Right lobe of liver (tissue), 6 donors: Measurements from ENCODE around the gene CFL1. TPM values are rescaled to one million over a fixed set of nuclear protein-coding genes. Genes with fewer than 3 reads are reported as not detected.

Source experiments
- ATAC-seq, 4 donors: fragments of 200-7000 bp; cut with Tn5 transposase; one replicate each; pipeline ENCODE4 v1.9.1; 2020; ENCODE audit warnings: mild to moderate bottlenecking in 4 of 4, moderate library complexity in 4 of 4
- DNase-seq, 3 donors: peaks; one replicate each; pipeline ENCODE4 v3.0.0-alpha.2; 2020
- H3K27ac ChIP-seq, 3 donors: fragments of 200-600 bp; one replicate each; pipeline ENCODE4 v1.8.0; 2022
- H3K27me3 ChIP-seq, 2 donors: fragments of 200-600 bp; one replicate each; pipeline ENCODE4 v1.8.0; 2022
- H3K36me3 ChIP-seq, 4 donors: fragments of 200-600 bp; sonication (generic) in 1 of 4; one replicate each; pipeline versions ENCODE4 v1.5.1 to v1.8.0; 2017 to 2022; ENCODE audit warnings: control low read depth in 1 of 4
- H3K4me1 ChIP-seq, 4 donors: fragments of 200-600 bp; sonication (generic) in 1 of 4; one replicate each; pipeline versions ENCODE4 v1.5.1 to v1.8.0; 2017 to 2022; ENCODE audit warnings: control low read depth in 1 of 4
- H3K4me3 ChIP-seq, 3 donors: fragments of 200-600 bp; one replicate each; pipeline ENCODE4 v1.8.0; 2022
- H3K9me3 ChIP-seq, 4 donors: fragments of 200-600 bp; sonication (generic) in 1 of 4; one replicate each; pipeline versions ENCODE4 v1.5.1 to v1.8.0; 2017 to 2022; ENCODE audit warnings: control low read depth in 1 of 4
- POLR2A ChIP-seq: fragments of 450-650 bp; IDR thresholded peaks from one replicate; pipeline ENCODE4 v1.6.1; 2017; ENCODE audit warnings: antibody characterized with exemption, mild to moderate bottlenecking
- WGBS: methylation state at CpG from one replicate; pipeline ENCODE4 v1.1.6; 2018; ENCODE audit warnings: low coverage, low lambda C conversion rate; ENCODE audit not compliant: insufficient coverage; ENCODE audit errors: missing lambda C conversion rate; 5-methylcytosine and 5-hydroxymethylcytosine counted together
- intact Hi-C, 2 donors: fragments of 100-400 bp; cut with DNase I; formaldehyde crosslinking; loops; one replicate each; pipeline versions ENCODE4 v1.11.2 to v1.14.1; 2022
- total RNA-seq, 6 experiments: library from RNA; depleted of rRNA in 2 of 6; stranded (reverse); fragments of >200 nt in 2 of 6; fragmentation: NEBNext Ultra II Directional in 3 of 6; extraction: Animal tissue kit (Norgen Biotek cat#: 25700) in 3 of 6; gene quantifications; one replicate each; pipeline versions ENCODE4 v1.1.0 to v1.2.4, GENCODE V29; 2016 to 2023
- TF ChIP-seq, protein P1 (sequence below), 4 donors: fragments of 200-600 bp in 3 of 4; fragments of 450-650 bp in 1 of 4; IDR thresholded peaks; one replicate each; pipeline versions ENCODE4 v1.5.1 to v1.8.0; 2016 to 2022; ENCODE audit warnings: antibody characterized with exemption in 4 of 4, mild to moderate bottlenecking in 2 of 4
- donor health status: DM: no; HTN: yes; CAD: no.
- donor health status: DM: no; HTN: no; CAD: no.
- donor health status: DM: no; HTN: no; CAD: no.
- donor health status: DM: no; HTN: yes; CAD: no.
- donor health status: DM: no; HTN: yes; CAD: no.

Gene CFL1
- total RNA-seq, 6 experiments from 2014 or later: 219 to 503 (median 313) TPM

DNA sequence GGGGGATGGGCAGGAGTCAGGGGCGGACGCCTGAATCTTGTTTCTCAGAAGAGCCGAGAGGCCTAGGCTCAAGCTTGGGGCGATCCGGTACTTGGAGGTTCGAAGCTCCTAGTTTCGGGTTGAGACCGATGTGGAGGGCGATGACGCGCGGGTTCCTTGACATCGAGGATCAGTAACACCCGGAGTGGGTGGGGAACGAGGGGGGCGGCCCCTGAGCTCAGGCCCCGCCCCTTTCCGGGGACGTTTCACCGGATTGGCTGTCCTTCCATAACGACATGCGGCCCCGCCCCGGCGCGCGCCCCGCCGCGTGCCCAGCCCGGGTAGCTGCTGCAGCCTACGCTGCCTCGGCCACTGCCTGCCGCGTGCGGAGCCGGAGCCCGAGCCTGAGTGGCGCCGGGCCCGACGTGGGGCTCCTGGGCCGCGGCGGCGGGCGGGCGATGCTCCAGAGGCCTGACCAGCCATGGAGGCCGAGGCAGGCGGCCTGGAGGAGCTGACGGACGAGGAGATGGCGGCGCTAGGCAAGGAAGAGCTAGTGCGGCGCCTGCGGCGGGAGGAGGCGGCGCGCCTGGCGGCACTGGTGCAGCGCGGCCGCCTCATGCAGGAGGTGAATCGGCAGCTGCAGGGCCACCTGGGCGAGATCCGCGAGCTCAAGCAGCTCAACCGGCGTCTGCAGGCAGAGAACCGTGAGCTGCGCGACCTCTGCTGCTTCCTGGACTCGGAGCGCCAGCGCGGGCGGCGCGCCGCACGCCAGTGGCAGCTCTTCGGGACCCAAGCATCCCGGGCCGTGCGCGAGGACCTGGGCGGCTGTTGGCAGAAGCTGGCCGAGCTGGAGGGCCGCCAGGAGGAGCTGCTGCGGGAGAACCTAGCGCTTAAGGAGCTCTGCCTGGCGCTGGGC lies 32.6 kb upstream of the CFL1 start, which contains the start of gene CCDC85B:
Gene CCDC85B, plus strand, starts transcription at position 350 of the 895 bp plus-strand sequence. Its CDS starts 111 bp downstream, at position 461.
- no CpG with 5 or more reads among the region's 94 CpGs for WGBS
- Histone ChIP-seq H3K27me3 (no peaks in the 10 kb centered on the region), H3K9me3 (no peaks in the 10 kb centered on the region), H3K4me3 (peak within 1 kb of the TSS; percentile 58 to 73 (median 66)), H3K36me3 (no peaks in the 10 kb centered on the region), H3K27ac (peak within 1 kb of the TSS; percentile 85 to 89 (median 88)), H3K4me1 (peaks cover 0 to 32% (median 8%) of the 10 kb centered on the region in 4 donors)
- DNase-seq (peak; percentile 98 to 99 (median 98)), ATAC-seq (peak; percentile 75 to 84 (median 82))
- peak; percentile 98 for TF ChIP-seq POLR2A
- TF ChIP-seq, protein P1, sequence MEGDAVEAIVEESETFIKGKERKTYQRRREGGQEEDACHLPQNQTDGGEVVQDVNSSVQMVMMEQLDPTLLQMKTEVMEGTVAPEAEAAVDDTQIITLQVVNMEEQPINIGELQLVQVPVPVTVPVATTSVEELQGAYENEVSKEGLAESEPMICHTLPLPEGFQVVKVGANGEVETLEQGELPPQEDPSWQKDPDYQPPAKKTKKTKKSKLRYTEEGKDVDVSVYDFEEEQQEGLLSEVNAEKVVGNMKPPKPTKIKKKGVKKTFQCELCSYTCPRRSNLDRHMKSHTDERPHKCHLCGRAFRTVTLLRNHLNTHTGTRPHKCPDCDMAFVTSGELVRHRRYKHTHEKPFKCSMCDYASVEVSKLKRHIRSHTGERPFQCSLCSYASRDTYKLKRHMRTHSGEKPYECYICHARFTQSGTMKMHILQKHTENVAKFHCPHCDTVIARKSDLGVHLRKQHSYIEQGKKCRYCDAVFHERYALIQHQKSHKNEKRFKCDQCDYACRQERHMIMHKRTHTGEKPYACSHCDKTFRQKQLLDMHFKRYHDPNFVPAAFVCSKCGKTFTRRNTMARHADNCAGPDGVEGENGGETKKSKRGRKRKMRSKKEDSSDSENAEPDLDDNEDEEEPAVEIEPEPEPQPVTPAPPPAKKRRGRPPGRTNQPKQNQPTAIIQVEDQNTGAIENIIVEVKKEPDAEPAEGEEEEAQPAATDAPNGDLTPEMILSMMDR (IDR thresholded peaks at IDR 0.05): peak in 2 of 4 donors; percentile 10 to 22
- intact Hi-C loops: no loop called here

DNA sequence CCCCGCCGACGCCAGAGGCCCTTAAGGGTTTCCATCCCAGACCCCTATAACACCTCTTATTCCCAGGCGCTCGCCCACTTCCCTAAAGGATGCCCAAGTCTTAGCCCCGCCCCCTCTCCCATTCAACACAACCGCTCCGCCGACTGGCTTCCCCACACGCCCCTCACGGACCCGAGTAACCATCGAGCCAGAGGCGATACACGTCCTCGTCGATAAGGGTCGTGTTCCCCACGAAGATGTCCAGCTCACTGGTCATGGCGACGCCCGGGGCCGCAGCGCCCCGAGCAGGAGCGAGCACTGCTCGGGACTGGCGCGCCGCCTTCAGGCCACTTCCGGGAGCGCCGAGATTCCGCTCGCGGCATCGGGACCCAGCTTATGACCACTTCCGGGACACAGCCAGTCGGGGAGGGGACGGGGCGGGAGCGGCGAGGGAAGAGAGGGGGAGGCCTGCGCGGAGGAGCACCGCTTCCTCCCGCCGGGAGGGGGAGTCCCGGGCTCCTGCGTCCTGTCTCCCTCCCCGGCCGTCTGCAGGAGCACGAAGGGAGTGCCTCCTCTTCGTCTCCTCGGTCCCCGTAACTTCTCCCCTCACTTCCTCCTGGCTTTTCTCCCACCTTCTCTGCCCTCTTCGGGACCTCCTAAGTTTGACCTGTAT lies 30.3 kb upstream of the CFL1 start, which contains the start of gene FIBP:
Gene FIBP, minus strand, starts transcription at position 309 of the 652 bp plus-strand sequence. Its CDS starts 53 bp downstream, at position 256.
- intact Hi-C loops: loop anchor here (10.0 kb wide), 1 partner anchor 97 kb away; no protein-coding TSS in a partner anchor
- H3K9me3 ChIP-seq: no peaks in the 10 kb centered on the region
- peaks cover 0 to 11% (median 0%) of the 10 kb centered on the region in 4 donors for H3K36me3 ChIP-seq
- TF ChIP-seq POLR2A: peak; percentile 91
- TF ChIP-seq, protein P1 (IDR thresholded peaks at IDR 0.05): peak; percentile 79 to 88 (median 81)
- 0% methylated on average over 7 of the region's 57 CpGs for WGBS
- no peaks in the 10 kb centered on the region for H3K27me3 ChIP-seq
- peak within 1 kb of the TSS; percentile 81 to 88 (median 85) for H3K27ac ChIP-seq
- peak within 1 kb of the TSS; percentile 73 to 89 (median 80) for H3K4me3 ChIP-seq
- peak; percentile 82 to 90 (median 86) for ATAC-seq
- H3K4me1 ChIP-seq: peaks cover 0 to 32% (median 8%) of the 10 kb centered on the region in 4 donors
- peak; percentile 98 to 99 (median 98) for DNase-seq

DNA sequence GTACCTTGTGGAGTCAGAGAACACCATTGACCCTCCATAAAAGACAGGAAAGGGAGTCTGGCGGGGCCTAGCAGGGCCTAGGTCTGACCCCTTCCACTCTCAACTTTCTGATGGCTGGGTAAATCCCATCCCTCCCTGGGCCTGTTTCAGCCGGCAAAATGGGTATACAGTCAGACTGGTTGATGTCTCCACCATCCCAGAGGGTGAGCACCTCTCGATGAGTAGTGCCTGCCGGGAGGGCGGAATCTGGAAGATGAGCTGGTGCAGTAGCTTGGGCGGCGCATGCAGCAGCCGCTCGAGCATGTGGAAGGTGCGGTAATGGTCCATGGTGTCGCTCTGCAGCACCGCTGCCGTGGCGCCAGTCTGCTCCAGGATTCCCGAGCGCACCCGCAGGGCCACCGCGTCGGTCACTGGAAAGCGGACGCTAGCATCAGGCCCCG lies 29.8 kb upstream of the CFL1 start:
- H3K36me3 ChIP-seq: peaks cover 0 to 11% (median 0%) of the 10 kb centered on the region in 4 donors
- no peaks in the 10 kb centered on the region for H3K9me3 ChIP-seq
- peak overlapping the region; percentile 73 to 89 (median 80) for H3K4me3 ChIP-seq
- peaks cover 0 to 32% (median 8%) of the 10 kb centered on the region in 4 donors for H3K4me1 ChIP-seq
- peak overlapping the region; percentile 81 to 88 (median 85) for H3K27ac ChIP-seq
- 15% methylated on average over 5 of the region's 23 CpGs for WGBS
- intact Hi-C loops: loop anchor here (10.0 kb wide), 1 partner anchor 97 kb away; no protein-coding TSS in a partner anchor
- ATAC-seq (no peak), DNase-seq (no peak)
- no peaks in the 10 kb centered on the region for H3K27me3 ChIP-seq
- no peak for TF ChIP-seq POLR2A
- TF ChIP-seq, protein P1 (IDR thresholded peaks at IDR 0.05): no peak
